Gastroesophageal sphincter (tissue), 4 donors: Measurements from ENCODE around the gene SDF2. TPM values are rescaled to one million over a fixed set of nuclear protein-coding genes. Genes with fewer than 3 reads are reported as not detected.

Experiments
- ATAC-seq: fragments of 150-250 bp; one replicate; pipeline ENCODE4 v1.9.1; 2016; ENCODE audit warnings: mild to moderate bottlenecking, moderate library complexity
- H3K27ac ChIP-seq, 4 donors: fragments of 200-600 bp; sonication (generic) in 3 of 4; 1 replicate in 3 of 4; 2 replicates in 1 of 4; pipeline ENCODE4 v1.5.1; 2016 to 2019
- H3K27me3 ChIP-seq: fragments of 200-600 bp; sonication (generic); one replicate; pipeline ENCODE4 v1.5.1; 2019
- H3K36me3 ChIP-seq, 2 donors: fragments of 200-600 bp; sonication (generic); one replicate each; pipeline ENCODE4 v1.5.1; 2019; ENCODE audit warnings: control low read depth in 1 of 2
- H3K4me1 ChIP-seq, 3 donors: fragments of 200-600 bp; sonication (generic); 1 replicate in 2 of 3; 2 replicates in 1 of 3; pipeline ENCODE4 v1.5.1; 2016 to 2019; ENCODE audit warnings: control low read depth in 2 of 3
- H3K4me3 ChIP-seq, 2 donors: fragments of 200-600 bp; sonication (generic); one replicate each; pipeline ENCODE4 v1.5.1; 2019; ENCODE audit warnings: mild to moderate bottlenecking in 1 of 2, moderate library complexity in 1 of 2
- H3K9me3 ChIP-seq, 3 donors: fragments of 200-600 bp; sonication (generic); one replicate each; pipeline ENCODE4 v1.5.1; 2017 to 2019; ENCODE audit warnings: control low read depth in 2 of 3
- EP300 ChIP-seq: sonication (generic); formaldehyde crosslinking; IDR thresholded peaks from one replicate; pipeline ENCODE4 v1.6.1; 2017; ENCODE audit warnings: antibody characterized with exemption, mild to moderate bottlenecking
- POLR2A ChIP-seq, 2 donors: fragments of 450-650 bp; IDR thresholded peaks; one replicate each; pipeline ENCODE4 v1.6.1; 2017; ENCODE audit warnings: antibody characterized with exemption in 2 of 2, mild to moderate bottlenecking in 2 of 2, moderate library complexity in 1 of 2
- POLR2AphosphoS5 ChIP-seq: sonication (generic); formaldehyde crosslinking; IDR thresholded peaks from one replicate; pipeline ENCODE4 v1.6.1; 2017; ENCODE audit warnings: antibody characterized with exemption
- WGBS, 2 donors: methylation state at CpG; one replicate each; pipeline ENCODE4 v1.1.5; 2018; ENCODE audit warnings: low coverage in 1 of 2; 5-methylcytosine and 5-hydroxymethylcytosine counted together
- total RNA-seq, 4 donors: library from RNA; depleted of rRNA; stranded (reverse); fragments of >200 nt; gene quantifications; one replicate each; pipeline ENCODE4 v1.1.0, GENCODE V29; 2016
- TF ChIP-seq, protein P1 (sequence below), 4 experiments: fragments of 200-600 bp in 2 of 4; fragments of 450-650 bp in 2 of 4; sonication (generic) in 1 of 4; IDR thresholded peaks; one replicate each; pipeline ENCODE4 v1.5.1; 2017 to 2019; ENCODE audit warnings: antibody characterized with exemption in 4 of 4, mild to moderate bottlenecking in 2 of 4, moderate library complexity in 2 of 4

SDF2 gene
- total RNA-seq, 4 donors from 2014 or later = 29.5 to 43.2 (median 36.1) TPM

DNA sequence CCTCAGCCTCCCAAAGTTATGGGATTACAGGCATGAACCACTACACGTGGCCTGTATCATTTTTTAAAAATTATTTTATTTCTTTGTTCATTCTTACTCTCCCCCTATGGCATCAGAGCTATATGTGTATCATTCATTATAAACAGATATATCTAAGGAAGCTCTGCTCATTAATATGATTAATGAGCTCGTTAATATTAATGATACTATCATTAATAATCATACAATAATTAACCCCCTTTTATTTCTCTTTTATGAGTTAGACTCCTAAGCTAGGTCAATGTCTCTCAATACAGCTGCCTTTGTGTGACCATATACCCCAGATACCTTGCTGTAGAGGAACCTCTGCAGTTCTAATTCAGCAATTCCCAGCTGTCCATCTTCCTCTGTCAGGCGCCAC, 43.2 kb downstream of the SDF2 start:
- no peaks in the 10 kb centered on the region for H3K9me3 ChIP-seq

DNA sequence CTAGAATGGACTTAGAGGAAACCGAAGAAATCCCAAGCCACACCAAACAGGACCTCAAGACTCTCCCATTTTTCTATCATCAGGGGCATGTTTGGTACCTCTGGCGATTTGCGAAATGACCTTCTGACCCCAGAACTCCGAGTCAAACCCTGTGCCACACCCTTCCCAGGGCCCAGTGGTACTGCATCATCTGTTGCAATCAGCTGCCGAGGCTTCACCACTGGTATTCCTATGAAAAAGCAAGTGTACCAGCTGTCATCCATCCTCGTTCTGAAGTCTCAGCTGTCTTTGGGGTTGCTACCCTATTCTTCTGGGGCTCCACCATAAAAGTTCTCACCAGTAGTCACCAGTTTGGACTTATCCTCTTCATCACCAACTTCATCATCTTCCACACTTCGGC, 45.4 kb downstream of the SDF2 start:
- Histone ChIP-seq H3K4me3 (no peak overlapping the region), H3K4me1 (peaks cover 0 to 7% (median 0%) of the 10 kb centered on the region in 3 donors), H3K27me3 (no peaks in the 10 kb centered on the region), H3K36me3 (peaks cover 18 to 92% of the 10 kb centered on the region in 2 donors), H3K9me3 (no peaks in the 10 kb centered on the region), H3K27ac (no peak overlapping the region)
- 74 to 83% methylated on average over 6 to 7 of the region's 7 CpGs for WGBS, 2 donors
- ATAC-seq = no peak
- TF ChIP-seq EP300 (no peak), POLR2A (IDR thresholded peaks at IDR 0.05) (no peak), POLR2AphosphoS5 (no peak)
- TF ChIP-seq, protein P1, sequence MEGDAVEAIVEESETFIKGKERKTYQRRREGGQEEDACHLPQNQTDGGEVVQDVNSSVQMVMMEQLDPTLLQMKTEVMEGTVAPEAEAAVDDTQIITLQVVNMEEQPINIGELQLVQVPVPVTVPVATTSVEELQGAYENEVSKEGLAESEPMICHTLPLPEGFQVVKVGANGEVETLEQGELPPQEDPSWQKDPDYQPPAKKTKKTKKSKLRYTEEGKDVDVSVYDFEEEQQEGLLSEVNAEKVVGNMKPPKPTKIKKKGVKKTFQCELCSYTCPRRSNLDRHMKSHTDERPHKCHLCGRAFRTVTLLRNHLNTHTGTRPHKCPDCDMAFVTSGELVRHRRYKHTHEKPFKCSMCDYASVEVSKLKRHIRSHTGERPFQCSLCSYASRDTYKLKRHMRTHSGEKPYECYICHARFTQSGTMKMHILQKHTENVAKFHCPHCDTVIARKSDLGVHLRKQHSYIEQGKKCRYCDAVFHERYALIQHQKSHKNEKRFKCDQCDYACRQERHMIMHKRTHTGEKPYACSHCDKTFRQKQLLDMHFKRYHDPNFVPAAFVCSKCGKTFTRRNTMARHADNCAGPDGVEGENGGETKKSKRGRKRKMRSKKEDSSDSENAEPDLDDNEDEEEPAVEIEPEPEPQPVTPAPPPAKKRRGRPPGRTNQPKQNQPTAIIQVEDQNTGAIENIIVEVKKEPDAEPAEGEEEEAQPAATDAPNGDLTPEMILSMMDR (IDR thresholded peaks at IDR 0.05) = no peak

More for the DNA sequence above, 43.2 kb downstream of the SDF2 start:
- Histone ChIP-seq H3K4me1 (peaks cover 0 to under 1% (median 0%) of the 10 kb centered on the region in 3 donors), H3K36me3 (peaks cover 20 to 99% of the 10 kb centered on the region in 2 donors), H3K27ac (no peak overlapping the region), H3K27me3 (no peaks in the 10 kb centered on the region), H3K4me3 (no peak overlapping the region)
- 74 to 77% methylated on average over 2 to 3 of the region's 3 CpGs for WGBS, 2 donors
- no peak for TF ChIP-seq POLR2A (IDR thresholded peaks at IDR 0.05)
- TF ChIP-seq POLR2AphosphoS5 = no peak
- TF ChIP-seq, protein P1 (IDR thresholded peaks at IDR 0.05) = no peak
- TF ChIP-seq EP300 = no peak
- no peak for ATAC-seq

DNA sequence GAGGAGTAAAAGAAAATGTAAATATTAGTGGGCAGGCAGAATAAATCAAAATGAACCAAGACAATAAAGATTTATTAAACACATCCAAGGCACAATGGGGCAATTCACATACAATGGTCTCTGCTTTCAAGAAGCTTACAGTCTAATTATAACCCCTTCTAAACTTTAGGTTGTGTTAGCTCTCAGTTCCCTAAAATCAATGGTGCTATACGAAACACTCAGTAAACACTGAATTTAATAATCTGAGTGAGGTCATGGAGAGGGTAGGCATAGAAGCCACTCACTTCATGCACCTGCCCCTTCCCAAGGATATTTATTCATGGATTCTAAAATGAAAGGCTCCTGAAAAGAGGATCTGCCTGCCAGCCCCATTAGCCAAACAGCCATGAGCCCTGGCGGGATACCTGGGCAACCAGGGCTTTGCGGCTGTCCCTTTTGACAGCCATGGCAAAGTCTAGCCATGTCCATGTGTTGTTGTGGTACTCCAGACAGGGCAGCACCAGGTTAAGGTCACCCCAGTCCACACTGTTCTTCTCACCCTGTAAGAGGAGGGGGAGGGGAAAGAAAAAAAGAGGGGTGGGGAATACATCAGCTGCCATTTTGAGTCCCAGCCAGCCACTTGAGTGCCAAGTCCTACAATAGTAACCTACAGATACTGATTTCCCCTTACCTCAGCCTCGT, 46.3 kb downstream of the SDF2 start:
- ATAC-seq = no peak
- WGBS, 2 donors = 82 to 88% methylated on average over 2 to 3 of the region's 4 CpGs
- peaks cover 10 to 91% of the 10 kb centered on the region in 2 donors for H3K36me3 ChIP-seq
- H3K4me1 ChIP-seq = peaks cover 0 to 7% (median 0%) of the 10 kb centered on the region in 3 donors
- no peak overlapping the region for H3K4me3 ChIP-seq
- no peak for TF ChIP-seq EP300
- TF ChIP-seq POLR2A (IDR thresholded peaks at IDR 0.05) = no peak
- TF ChIP-seq, protein P1 (IDR thresholded peaks at IDR 0.05) = no peak
- no peak for TF ChIP-seq POLR2AphosphoS5
- H3K27me3 ChIP-seq = no peaks in the 10 kb centered on the region
- no peaks in the 10 kb centered on the region for H3K9me3 ChIP-seq
- H3K27ac ChIP-seq = no peak overlapping the region

DNA sequence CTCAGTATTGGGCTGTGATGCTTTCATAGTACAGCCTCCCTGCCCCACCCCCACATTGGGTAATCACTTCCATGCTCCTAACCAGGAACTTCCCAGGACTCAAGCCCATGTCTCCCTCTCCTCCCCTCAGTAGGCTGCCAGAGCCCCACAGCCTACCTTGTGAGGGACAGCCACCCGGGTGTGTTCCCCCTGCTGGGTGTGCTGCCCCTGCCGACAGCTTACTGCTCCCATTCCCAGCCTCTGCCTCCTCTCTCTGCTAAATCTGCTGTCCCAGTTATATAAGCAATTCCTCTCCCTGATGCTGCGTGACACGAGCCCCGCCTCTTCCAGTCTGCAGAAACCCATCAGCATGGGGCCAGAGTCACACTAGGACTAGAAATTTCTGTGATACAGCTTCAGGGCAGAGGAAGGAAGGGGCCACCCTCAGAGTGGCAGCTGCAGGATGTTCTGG, 47.8 kb downstream of the SDF2 start, which contains the start of gene RSKR:
Gene RSKR (minus strand): TSS at position 255 of the 451 bp plus-strand sequence. CDS start 24 bp downstream, at position 231.
- H3K27ac ChIP-seq = no peak within 1 kb of the TSS
- no peak within 1 kb of the TSS for H3K4me3 ChIP-seq
- no peaks in the 10 kb centered on the region for H3K27me3 ChIP-seq
- peak; percentile 38 for ATAC-seq
- WGBS, 2 donors = 0 to 60% methylated on average over 1 to 2 of the region's 5 CpGs
- TF ChIP-seq EP300 = no peak
- TF ChIP-seq, protein P1 (IDR thresholded peaks at IDR 0.05) = no peak
- no peak for TF ChIP-seq POLR2A (IDR thresholded peaks at IDR 0.05)
- no peak for TF ChIP-seq POLR2AphosphoS5
- peaks cover 0 to 7% (median 0%) of the 10 kb centered on the region in 3 donors for H3K4me1 ChIP-seq
- peaks cover 2 to 83% of the 10 kb centered on the region in 2 donors for H3K36me3 ChIP-seq
- H3K9me3 ChIP-seq = no peaks in the 10 kb centered on the region
